Muscle of arm (tissue), 12 donors: ENCODE measurements around the gene ZNF653. TPM values are rescaled to one million over a fixed set of nuclear protein-coding genes. Genes with fewer than 3 reads are reported as not detected.
"Not testable (repeated sequence)": the region's sequence is repeated elsewhere in the genome, so short reads cannot be mapped to it uniquely, and the experiment has no call there.

Experiments
- DNase-seq: peaks from one replicate; pipeline ENCODE4 v3.0.0-alpha.2; 2013
- polyA plus RNA-seq, 12 donors: library from polyadenylated mRNA; unstranded; fragments of 120-200 nt; gene quantifications; one replicate each; pipeline ENCODE4 v1.2.1, GENCODE V29; 2013; ENCODE audit not compliant: insufficient read length in 12 of 12

The ZNF653 gene
- polyA plus RNA-seq, 12 donors, result 2.7 to 9.3 (median 4.6) TPM; not detected in 2

DNA sequence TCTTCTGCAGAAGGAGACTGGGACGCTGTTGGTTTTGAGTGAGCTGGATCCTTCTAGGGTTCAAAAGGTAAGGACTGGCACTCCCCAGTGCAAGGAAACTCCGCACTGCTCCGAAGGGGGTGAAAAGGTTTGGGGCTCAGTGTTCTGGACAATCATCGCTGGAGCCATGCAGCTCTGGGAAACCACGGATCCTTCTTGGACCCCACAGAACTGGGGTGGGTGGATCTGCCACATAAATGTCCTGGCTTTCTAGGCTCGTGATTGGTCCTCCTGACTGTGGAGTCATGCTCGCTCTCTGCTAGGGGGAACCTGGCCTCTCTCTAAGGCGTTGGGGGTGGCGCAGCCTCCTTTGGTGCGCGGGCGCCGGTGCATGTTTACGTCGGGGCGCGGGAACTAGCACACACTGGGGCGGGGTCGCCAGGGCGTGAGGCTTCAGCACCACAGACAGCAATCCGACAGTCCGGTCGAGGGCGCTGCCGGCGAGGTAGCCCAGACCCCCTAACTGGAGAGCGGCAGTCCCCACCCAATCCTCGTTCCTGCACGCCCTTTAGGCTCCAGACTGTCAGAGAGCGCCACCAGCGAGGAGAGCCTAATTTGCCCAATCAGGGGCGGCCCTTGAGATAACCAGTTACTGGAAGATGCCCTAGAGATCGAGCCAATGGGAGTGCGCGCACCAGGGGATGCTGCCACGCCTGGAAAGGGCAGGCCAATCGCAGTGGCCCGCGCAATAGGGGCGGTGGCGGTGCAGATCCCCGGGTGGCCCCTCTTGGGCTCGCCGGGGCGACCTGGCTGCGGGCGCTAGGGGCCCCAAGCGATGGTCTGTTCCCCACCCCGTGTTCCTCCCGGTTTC lies 23.9 kb downstream of the ZNF653 start:
- DNase-seq, result peak; percentile 35

DNA sequence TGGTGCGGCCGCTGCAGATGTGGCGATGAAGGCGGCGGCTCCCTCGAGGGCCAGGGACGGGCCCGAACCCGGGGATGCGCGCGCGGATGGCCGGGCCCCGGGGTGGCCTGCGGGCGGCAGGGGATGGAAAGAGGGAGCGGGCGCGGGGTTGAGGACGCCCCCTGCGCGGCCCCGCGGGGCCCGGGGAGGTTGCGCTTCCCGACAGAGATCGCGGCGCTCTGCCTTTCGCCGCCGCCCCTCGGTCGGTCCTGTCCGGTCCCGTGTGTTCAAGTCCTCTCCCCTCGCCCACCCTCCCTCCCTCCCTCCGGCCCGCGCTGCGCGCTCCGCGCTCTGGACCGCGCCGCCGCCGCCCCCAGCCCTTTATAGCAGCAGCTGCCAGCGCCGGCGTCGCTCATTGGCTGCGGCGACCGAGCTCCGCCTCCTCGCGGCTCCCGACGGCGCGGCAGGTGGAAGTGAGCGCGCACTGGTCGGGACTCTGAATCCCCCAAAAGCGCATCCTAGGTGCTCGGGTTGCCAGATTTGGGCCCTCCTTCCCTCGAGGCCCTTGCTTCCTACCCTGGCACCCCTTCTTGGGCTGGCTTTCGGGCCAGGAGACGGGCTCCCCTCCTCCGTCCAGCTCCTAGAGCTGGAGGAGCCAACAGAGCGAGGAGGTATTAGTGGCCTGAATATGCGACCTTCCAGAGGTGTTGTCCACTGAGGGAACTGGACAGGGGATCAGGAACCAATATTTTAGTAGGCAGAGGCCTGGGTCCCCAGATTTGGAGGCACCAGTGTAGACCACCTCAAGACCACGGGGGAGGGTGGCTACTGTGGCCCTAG lies 24.7 kb downstream of the ZNF653 start, which contains the start of gene ELAVL3:
Gene ELAVL3, minus strand, starts transcription at position 332 of the 819 bp plus-strand sequence. CDS start 438 bp downstream, outside the sequence.
- DNase-seq, result no peak

DNA sequence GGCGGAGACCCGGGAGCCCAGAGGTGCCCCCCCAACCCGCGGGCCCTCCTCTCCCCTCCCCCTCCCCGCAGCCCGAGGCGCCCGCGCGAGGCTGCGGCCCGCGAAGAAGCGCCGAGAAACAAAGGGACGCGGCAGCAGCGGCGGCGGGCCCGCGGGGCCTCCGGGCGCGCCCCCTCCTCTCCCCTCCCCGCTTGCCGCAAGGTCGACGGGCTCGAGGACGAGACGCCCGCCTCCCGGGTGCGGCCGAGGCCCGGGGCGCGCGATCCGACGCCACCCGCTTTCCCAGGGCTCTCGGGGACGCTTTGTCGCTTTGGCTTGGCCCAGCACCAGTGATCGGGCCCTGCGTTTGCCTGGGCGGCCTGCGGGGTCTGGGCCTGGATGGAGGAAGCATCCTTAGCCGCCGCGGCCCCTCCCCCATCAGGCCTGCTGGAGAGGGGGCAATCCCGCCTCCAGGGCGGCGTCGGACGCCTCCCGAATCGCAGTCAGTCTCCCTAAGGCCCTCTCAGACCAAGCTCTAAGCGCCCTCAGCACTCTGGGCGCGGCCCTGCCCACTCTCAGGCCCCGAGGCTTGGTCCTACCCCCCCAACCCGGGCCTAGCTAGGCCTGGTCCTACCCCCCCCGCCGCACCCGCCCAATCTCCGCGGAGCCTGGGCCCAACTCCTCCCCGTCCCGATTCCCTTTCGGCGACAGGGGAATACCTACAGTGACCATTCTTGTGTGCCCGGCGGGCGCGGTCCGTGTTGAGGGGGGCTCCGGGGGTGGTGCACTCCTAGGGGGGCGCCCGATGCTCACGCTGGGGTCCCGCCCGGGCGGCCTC lies 25.5 kb downstream of the ZNF653 start:
- no peak for DNase-seq

DNA sequence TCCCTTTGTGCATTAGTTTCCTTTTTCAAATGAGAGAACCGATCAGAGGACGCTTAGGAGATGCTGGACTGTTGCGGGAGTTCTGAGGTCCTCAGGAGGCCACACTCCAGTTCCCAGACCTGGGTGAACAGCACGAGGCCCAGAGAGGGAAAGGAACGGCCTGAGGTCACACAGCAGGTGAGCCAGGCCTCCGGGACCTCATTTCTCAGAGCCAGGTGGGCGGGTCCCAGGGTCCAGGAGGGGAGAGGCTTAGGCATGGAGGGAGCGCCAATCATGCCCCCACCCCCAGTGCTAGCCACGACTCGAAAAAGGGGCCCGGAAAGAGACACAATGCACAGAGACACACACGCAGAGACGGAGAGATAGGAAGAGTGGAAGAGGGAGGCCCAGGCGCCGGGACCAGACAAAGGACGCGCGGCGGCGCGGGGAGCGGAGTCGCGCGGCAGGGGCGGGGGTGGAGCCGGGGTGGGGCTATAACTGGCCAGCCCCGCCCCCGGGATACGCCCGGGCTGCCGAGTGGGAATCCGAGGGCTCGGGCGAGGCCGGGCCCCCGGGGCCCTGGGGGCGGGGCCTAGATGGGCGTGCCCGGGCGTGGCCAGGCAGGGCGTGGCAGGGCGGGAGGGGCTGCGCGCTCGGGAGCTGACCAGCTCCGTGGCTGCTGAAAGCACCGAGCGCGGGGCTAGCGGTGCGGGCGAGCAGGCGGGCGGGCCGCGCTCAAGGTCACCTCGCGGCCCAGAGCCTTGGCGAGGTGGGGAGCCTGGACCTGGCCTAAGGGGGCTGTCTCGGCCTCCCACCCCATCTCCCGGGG lies 26.3 kb downstream of the ZNF653 start:
- DNase-seq, result no peak

DNA sequence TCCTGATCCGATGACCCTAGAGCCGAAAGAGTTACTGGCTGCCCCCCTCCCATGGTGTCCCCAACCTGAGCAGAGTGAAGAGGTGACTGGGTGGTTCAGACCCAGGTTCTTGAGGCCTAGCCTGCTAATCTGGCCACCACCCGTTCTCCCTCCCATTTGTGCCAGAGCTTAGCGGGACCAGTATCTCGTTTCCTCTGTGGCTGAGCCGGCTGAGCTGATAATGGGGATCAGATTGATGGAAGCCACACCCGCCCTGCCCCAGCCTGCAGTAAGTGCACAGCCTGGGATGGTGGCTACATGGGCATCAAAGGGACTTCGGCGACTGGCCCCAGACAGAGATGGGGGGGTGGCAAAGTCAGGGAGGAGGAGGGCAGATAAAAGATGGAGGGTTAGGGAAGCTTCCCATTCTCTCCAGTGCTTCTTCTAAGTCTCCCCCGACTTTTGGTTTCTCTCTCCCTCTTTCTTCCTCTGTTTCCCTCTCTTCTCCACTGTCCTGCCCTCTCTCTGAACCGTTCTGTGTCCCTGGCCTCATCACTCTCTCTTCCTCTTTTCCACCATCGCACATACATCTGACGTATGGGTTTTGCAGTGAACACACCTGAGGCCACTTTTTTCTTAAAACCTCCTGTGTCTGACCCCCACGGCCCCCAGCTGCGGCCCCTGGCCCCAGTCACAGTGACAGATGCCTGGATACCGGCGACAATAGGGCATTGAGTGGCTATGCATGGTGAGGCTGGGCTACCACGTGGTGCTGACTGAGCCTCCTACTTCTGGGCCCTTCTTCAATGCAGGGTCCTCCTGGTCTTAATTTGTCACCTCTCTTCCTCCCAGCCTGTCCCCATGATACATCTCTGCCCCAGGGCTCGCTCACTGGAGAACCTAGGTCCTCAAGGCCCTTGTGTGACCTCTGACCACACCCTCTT lies 27.2 kb downstream of the ZNF653 start:
- no peak for DNase-seq

DNA sequence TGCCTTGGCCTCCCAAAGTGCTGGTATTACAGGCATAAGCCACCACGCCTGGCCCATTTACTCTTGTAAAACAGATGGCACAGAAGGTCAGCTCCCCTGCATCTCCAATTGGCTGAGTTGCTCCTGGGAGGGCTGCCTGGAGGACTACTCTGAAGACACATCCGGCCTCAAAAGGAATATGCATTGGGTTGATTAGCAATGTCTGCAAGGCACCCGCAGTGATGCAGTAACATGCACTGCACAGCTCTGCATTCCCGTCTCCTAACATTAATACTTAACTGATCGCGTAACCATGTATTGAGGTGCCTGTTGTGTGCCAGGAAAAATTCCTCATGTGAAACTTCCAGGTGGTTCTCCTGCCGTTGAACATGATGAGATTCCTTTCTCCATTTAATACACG lies 29.8 kb downstream of the ZNF653 start:
- DNase-seq, result no peak

DNA sequence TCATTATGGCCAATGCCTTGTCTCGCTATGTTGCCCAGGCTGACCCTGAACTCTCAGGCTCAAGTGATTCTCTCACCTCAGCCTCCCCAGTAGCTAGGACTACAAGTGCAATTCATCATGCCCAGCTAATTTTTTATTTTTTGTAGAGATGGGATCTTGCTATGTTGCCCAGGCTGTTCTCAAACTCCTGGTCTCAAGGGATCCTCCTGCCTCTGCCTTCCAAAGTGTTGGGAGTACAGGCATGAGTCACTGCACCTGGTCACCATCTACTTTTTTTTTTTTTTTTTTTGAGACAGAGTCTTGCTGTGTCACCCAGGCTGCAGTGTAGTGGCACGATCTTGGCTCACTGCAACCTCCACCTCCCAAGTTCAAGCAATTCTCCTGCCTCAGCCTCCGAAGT lies 30.3 kb downstream of the ZNF653 start:
- DNase-seq, result not testable (repeated sequence)

DNA sequence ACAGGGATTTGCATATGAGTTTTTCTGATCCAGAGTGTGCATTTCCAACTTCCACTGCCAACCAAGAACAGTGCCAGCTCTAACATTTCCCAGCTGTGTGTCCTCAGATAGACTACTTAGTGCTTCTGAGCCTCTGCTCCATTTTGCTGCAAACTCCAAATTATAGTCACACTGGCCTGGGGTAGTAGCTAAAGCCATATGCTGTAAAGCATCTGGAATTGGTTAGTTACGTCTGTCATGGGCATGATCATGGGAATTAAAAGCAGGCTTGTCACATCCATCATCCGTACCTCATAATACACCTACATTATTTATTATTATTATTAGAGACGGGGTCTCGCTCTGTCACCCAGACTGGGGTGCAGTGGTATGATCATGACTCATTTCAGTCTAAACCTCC lies 31.9 kb downstream of the ZNF653 start:
- DNase-seq, result no peak

DNA sequence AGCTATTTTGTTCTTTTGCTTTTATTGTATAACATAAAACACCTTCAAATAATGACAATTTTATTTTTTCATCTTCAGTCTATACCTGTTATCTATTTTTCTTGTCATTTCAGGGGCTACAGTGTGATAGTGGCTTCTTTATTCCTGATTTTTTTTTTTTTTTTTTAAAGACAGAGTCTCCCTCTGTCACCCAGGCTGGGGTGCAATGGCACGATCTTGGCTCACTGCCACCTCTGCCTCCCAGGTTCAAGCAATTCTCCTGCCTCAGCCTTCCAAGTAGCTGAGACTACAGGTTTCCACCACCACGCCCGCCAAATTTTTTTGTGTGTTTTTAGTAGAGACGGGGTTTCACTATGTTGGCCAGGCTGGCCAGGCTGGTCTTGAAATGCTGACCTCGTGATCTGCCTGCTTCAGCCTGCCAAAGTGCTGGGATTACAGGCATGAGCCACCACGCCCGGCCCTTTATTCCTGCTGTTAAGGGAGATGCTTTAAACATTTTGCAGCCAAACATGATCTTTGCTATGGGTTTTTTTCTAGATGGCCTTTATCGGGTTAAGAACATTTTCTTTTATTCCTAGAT lies 37.3 kb downstream of the ZNF653 start:
- not testable (repeated sequence) for DNase-seq

DNA sequence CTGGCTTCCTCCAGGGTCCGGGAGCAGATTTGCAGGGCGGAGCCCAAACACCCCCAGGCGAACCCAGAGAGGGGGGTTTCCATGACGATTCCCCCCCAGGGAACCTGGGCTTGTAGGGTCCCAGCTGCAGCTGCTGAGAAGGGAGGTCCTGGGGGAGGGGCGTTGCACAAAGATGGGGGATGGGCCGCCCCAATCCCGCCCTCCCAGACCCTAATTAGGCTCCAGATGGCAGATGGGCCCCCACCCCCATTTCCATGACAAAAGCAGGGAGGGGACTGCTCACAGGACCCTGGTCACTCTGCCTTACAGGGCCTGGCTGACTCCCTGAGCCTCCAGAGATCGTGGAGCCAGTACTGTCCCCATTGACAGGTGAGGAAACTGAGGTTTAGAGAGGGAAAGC lies 40.0 kb downstream of the ZNF653 start:
- DNase-seq, result no peak

DNA sequence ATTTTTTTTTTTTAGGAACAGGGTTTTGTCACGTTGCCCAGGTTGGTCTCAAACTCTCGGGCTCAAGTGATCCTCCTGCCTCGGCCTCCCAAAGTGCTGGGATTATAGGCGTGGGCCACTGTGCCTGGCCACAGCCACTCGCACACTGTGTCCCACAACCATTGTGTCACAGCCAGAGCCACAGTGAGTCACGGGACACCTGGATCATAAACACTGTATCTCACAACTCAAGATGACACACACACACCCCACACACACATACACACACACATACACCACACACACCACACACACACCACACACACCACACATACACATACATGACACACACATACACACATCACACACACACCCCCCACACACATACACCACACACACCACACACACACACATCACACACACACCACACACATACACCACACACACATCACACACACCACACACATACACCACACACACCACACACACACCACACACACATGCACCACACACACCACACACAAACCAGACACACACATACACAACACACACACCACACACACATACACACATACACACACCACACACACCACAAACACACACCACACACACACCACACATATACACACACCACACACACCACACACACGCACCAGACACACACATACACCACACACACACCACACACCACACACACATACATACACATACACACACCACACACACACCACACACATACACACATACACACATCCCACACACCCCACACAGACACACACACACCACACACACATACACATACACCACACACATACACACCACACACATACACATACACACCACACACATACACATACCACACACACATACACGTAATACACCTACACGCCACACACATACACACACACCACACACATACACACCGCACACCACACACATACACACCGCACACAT lies 41.0 kb downstream of the ZNF653 start:
- DNase-seq, result no peak

DNA sequence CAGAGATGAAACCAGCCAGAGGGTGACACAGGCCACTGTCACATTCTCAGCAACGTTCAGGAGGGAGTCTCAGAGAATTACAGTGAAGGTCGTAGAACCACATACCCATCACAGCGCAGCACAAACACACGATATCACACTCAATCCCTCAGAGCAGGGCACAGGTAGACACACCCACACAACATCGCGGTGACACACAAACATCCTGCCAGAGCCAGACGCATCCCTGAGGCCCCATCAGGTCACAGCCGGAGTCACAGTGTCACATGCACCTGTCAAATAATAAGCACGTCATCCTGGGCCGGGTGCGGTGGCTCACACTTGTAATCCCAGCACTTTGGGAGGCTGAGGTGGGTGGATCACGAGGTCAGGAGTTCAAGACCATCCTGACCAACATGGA lies 42.2 kb downstream of the ZNF653 start:
- no peak for DNase-seq

DNA sequence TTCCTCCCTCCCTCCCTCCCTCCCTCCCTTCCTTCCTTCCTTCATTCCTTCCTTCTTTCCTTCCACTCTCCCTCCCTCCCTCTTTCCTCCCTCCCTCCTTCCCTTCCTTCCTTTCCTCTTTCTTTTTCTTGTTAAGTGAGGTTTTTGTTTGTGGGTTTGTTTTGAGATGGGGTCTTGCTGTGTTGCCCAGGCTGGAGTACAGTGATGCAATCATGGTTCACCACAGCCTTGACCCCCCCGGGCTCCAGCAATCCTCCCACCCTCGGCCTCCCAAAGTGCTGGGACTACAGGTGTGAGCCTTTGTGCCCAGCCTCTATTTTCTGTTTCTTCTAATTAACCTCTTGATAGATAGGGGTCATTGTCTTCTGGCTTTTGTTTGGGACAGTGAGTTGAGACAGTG lies 44.2 kb downstream of the ZNF653 start:
- no peak for DNase-seq

DNA sequence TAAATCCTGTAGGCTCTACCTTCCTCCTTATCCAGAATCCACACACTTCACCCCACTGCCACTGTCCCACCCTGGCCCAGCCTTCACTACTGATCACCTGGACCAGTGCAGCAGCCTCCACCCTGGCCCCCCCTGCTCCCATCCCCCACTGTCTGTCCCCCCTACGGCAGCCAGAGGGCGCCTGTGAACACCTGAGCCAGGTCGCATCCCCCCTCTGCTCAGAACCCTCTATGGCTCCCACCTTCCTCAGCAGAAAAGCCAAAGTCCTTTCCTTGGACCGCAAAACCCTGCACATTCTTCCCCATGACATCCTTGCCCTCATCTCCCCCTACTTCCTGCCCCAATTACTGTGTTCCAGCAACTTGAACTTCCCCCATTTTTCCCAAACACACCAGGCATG lies 45.4 kb downstream of the ZNF653 start:
- no peak for DNase-seq

DNA sequence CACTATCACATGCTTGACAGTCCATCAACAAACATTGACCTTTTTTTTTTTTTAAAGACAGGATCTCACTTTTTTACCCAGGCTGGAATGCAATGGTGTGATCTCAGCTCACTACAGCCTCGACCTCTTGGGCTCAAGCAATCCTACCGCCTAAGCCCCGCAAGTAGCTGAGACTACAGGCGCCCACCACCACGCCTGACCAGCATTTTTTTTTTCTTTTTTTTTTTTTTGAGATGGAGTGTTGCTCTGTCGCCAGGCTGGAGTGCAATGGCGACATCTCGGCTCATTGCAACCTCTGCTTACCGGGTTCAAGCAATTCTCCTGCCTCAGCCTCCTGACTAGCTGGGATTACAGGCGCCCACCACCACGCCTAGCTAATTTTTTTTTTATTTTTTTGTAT lies 46.7 kb downstream of the ZNF653 start:
- DNase-seq, result not testable (repeated sequence)

DNA sequence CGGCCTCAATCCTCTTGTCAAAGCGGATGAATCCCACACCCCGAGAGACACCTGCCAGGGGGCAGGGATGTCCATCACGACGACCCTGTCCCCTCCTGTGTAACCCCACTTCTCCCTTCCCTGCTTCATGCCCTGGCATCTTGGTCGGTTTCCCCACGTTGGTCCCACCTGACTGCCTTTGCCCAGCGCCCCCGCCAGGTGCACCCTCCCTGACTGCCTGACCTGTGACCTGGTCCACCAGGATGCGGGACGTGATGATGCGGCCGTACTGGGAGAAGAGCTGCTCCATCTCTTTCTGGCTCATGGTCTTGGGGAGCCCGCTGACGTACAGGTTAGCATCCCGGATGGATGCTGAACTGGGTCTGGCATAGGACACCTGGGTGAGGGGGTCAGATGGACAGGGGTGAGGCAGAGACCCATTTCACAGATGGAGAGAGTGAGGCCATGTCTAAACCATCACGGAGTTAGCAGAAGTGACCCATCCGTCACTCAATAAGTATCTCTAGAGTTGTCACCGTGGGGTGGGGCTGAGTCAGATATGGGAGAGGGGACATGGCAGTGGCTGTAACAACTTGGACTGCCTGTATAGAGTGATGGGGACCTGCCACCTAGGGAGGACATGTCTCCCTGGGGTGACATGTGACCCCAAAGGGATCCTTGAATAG lies 47.3 kb downstream of the ZNF653 start:
- DNase-seq, result no peak

DNA sequence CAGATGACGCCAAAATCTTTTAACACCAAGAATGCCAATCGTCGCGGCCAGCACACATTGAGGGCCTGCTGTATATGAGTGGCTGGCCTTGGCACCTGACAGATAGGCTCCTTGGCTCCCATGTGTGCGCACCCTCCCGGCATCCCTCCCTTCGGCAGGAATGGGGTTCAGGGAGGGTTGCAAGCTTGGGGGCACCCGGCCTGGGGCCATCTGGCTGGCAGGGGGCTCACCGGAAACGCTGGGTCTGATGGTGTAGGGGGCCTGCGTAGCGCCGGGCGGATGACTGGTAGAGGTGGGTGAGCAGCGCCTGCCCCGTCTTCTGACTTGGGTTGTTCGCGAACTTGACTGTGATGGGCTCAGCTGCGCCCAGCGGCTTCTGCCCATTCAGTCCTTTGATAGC lies 47.8 kb downstream of the ZNF653 start:
- DNase-seq, result no peak

DNA sequence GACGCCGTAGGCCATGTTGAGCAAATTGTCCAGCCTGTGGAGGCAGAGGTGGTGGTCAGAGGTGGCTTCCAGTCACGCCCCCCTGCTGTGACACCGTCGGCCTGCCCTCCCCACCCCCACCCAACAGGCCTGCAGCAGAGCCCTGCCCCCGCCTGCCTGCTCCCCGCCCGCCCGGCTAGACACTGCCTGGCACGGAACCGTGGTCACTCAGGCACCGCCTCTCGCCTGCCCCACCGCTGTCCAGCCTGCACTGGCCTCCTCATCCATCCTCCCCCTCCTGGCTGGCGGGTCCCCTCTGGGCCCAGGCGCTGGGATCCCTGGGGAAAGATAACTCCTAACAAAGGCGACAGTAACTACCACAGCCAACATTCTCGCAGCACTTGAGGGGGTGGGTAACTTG lies 48.5 kb downstream of the ZNF653 start:
- no peak for DNase-seq
